SKM-1 (cell line): ENCODE data around the gene ADI1.

ENCODE experiments used
- DNase-seq: peaks from one replicate; lab custom pipeline; 2025; ENCODE audit not compliant: unreplicated experiment; lab: John Stamatoyannopoulos, UW

The ADI1 gene

GRCh38 chr2:3519255-3520205, at the start of gene ADI1:
Gene ADI1, minus strand, starts transcription at chr2:3519531. Its CDS starts 44 bp downstream, at chr2:3519487.
- peak; percentile 41 for DNase-seq

- DNase-seq = no peak
Observed at GRCh38 chr2:3566806-3567205, 47.5 kb upstream of the ADI1 start.

DNA sequence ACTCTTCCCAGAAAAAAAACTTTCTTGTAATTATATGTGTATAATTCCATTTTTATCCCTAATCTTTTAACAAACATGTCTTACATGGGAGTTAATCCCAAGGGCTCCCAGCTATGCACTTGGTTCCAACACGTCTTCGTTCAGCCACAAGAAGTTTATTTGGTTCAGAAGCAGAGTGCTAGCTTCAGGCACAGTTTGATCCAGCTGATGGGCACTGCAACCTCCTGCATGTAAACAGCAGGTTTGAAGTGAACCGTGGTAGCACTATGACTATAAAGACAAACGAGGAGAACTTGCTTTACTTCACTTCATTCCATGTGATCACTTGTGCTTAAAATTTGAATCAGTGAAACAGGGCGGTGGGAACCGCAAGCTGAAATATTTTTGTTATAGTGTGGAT, 45.8 kb upstream of the ADI1 start:
- DNase-seq = no peak

GRCh38 chr2:3563521-3563976, 44.2 kb upstream of the ADI1 start:
- no peak for DNase-seq

GRCh38 chr2:3558205-3559014, 39.1 kb upstream of the ADI1 start, which contains the start of gene RNASEH1:
Gene RNASEH1, minus strand, starts transcription at chr2:3558333. Its CDS starts 73 bp downstream, at chr2:3558260.
- peak; percentile 86 for DNase-seq

DNA sequence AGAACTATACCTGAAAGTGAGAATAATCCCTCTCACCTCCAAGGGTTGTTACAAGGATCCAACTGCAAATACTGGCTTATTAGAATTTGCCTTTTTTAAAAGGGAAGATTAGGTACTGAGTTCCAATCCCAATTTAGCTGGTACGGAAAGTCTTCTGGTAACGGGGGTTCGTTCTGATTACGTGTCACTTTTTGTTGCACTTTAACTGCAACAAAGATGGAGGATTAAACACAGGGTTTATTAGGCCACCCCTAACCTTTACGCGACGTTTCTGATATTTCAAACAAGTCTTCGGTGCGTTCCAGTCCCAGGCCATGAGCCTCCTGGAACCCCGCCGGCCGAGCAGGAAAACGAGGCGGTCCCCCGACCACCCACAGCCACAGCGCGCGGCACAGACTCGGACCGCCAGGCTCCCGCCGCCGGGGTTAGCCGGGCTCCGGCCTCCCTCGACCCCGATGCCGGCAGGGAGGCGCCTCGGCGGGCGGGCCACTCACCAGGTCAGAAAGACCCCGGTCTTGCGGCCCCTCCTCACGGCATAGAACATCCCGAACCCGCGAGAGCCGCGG, 38.4 kb upstream of the ADI1 start:
- DNase-seq = no peak

- no peak for DNase-seq
Observed at GRCh38 chr2:3553946-3554345, 34.6 kb upstream of the ADI1 start.

DNA sequence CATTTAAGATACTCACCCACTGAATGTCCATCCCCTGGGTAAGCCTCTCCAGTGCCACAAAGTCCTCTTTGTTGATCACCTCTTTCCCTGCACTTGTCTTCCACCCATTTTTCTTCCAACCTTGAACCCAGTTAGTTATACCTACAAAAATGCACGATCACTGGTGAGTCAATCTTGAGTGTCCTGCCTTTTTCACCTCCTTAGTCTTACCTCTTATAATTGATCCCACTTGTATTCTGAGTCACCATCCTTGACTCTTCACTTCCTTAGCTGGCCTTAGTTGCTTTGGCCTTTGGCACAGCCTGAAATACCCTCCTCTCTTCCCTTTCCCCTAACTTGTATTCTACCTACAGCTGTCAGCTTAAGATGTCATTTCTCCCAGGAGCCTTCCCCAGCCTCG, 28.6 kb upstream of the ADI1 start:
- DNase-seq = no peak

- DNase-seq = no peak
Observed at GRCh38 chr2:3545788-3546478, 26.6 kb upstream of the ADI1 start.

DNA sequence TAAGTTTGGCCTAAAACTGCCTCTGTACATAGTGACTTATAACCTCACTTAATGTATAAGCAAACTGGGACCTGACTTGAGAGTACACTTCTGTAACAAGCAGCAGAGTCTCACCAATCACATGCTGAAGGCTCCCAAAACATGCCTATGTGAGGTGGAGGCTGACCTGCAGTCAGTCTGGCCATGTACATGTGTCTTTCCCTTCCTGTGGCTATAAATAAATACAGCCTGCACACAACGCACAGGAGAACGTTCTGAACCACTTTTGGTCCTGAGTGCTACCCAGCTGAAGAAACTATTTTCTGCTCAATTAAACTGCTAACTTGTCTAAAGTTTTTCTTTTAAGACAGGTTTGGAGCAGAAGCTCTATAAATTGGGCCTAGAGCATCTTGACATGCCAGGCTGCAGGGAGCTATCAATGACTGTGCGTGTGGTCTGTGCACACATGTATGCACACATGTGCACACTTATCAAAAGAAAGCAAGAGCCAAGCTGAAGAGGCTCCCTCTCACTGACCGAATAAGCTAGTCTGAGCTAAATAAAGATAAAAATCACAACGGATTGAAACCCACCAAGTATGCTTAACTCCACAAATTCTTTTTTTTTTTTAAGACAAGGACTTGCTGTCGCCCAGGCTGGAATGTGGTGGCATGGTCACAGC, 23.8 kb upstream of the ADI1 start:
- DNase-seq = no peak

DNA sequence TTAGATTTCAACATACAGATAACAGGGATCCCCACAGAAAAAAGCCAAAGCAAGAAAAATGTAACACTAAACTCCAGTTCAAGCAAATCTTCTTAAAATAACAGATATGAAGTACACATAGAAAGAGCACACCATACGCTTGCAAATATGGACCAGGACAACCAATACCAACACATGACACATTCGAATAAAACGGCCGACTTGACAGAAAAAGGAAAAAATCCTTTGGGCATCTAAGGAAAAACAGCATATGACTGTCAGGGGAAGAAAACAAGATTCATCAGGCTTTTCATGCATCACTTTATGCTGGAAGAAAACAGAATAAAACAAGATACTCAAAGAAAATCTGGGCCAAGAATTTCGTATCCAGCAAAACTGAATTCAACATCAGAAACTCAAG, 22.8 kb upstream of the ADI1 start:
- no peak for DNase-seq

DNA sequence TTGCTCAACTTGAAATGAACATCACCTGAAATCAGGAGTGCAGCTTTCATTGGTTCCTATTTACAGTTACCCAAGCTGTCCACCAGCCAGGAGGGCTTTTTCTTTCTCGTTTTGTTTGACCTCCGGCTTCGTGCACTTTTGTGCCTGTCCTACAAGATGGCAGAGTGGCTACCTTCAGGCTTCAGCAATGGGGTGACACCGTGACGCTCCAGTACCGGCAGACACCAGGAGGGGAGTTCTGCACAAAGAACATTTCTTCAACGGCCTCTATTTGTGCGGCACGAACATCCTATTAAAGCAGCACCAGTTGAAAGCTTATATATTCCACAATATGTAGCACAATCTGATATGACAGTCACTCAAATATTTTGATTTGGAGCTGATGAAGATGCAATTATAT, 20.5 kb upstream of the ADI1 start:
- no peak for DNase-seq

- DNase-seq = no peak
Observed at GRCh38 chr2:3536682-3537632, 17.6 kb upstream of the ADI1 start.

- DNase-seq = no peak
Observed at GRCh38 chr2:3535794-3536681, 16.7 kb upstream of the ADI1 start.

DNA sequence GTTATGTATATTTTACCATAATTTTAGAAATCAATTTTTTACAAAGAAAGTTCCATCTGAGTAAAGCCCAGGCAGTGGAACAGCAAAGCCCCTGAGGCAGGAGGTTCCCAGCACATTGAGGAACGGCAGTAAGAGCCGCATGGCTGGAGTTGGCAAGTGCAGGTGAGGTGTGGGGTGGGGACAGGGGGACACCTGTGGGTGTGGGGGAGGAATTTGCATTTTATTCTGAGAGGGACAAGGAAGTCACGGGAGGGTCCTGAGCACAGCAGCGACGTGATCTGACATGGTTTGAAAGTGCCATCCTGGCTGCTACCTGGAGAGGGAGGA, 16.1 kb upstream of the ADI1 start:
- no peak for DNase-seq

DNA sequence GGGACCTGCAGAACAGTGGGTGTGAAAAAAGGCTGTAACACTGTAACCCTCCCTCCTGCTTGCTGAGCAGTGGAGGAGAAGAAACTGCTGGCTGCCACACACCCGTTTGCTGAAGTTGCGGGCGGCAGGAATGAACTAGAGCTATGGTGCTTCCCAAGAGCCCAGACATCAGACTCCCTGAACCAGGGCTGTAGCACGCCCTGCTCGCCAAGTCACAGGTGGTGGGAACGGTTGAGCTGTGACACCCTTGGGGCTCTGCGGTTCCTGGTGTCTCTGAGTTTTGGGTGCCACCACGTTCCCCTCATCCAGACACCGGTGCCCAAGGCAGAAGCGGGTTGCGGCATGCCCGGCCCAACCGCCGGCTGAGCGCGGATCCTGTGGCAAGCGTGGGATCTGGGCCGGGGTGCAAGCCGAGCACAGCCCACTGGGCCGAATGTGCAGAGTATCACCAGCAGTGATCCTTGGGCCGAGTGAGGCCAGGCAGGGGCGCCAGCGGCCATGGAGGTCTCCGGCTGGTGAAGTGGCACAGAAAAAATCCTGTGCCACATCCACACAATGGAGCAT, 15.0 kb upstream of the ADI1 start:
- no peak for DNase-seq

DNA sequence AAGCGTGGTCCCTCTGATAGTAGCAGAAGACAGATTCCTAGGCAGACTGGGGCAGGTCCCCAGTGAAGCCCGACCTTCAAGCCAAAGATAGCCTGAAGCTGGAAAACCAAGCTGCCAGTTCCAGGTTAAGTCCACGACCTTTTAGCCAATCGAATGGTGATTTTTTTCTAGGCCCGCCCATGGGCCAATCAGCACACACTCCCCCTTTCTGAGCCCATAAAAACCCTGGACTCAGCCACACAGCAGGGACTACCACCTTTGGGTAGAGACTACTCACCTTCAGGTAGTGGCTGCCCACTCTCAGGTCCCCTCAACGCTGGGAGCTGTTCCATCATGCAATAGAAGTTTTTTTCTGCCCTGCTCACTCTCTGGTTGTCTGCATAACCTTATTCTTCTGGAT, 14.5 kb upstream of the ADI1 start:
- DNase-seq = no peak

- DNase-seq = no peak
Observed at GRCh38 chr2:3532941-3533340, 13.6 kb upstream of the ADI1 start.
